SK-N-SH (cell line): ENCODE results near the gene MTR. TPM values are rescaled to one million over a fixed set of nuclear protein-coding genes. Genes with fewer than 3 reads are reported as not detected.

Experiments
- CTCF ChIA-PET: fragments of 300-600, 350-600 bp; formaldehyde crosslinking; extraction: SDS; loops from one replicate; lab custom pipeline; 2021; lab: Yijun Ruan, JAX
- POLR2A ChIA-PET: fragments of 350-600 bp; sonication (Branson Sonifier 250); formaldehyde crosslinking; extraction: SDS; loops from one replicate; lab custom pipeline; 2020; ENCODE audit warnings: antibody characterized with exemption, inconsistent platforms; lab: Yijun Ruan, JAX
- DNase-seq: peaks from one replicate; pipeline ENCODE4 v3.0.0; 2012
- H2AFZ ChIP-seq: fragments of 200-600 bp; sonication (generic); 2 replicates; pipeline ENCODE4 v1.8.1; 2016; ENCODE audit warnings: antibody characterized with exemption, mild to moderate bottlenecking, low read depth
- H3F3A ChIP-seq: fragments of 200-600 bp; sonication (generic); replicated peaks from 2 replicates; pipeline ENCODE3; 2016; ENCODE audit warnings: antibody characterized with exemption, mild to moderate bottlenecking; ENCODE audit not compliant: insufficient read depth
- H3K27ac ChIP-seq, 2 experiments: fragments of 200-500 bp in 1 of 2; fragments of 200-600 bp in 1 of 2; sonication (Bioruptor generic) in 1 of 2; sonication (generic), shearing (Covaris generic) in 1 of 2; 2 replicates each; pipeline versions ENCODE4 v1.5.1 to v1.6.1; 2014 to 2016; ENCODE audit warnings: low read depth in 2 of 2, inconsistent platforms in 1 of 2, low read length in 1 of 2, mild to moderate bottlenecking in 1 of 2, mixed read lengths in 1 of 2
- H3K27me3 ChIP-seq: fragments of 200-600 bp; sonication (generic), shearing (Covaris generic); 2 replicates; pipeline ENCODE4 v1.6.1; 2016; ENCODE audit warnings: mixed run types; ENCODE audit not compliant: insufficient read depth
- H3K36me3 ChIP-seq, 2 experiments: fragments of 200-500 bp in 1 of 2; fragments of 200-600 bp in 1 of 2; sonication (Bioruptor generic) in 1 of 2; sonication (generic) in 1 of 2; replicated peaks in 1 of 2; 2 replicates each; pipeline versions ENCODE3 to v1.5.1; 2014 to 2016; ENCODE audit warnings: low read length in 1 of 2, mild to moderate bottlenecking in 1 of 2; ENCODE audit not compliant: insufficient read depth in 2 of 2, control insufficient read depth in 1 of 2
- H3K4me1 ChIP-seq, 2 experiments: fragments of 200-500 bp in 1 of 2; fragments of 200-600 bp in 1 of 2; sonication (Bioruptor generic) in 1 of 2; sonication (generic), shearing (Covaris generic) in 1 of 2; 2 replicates each; pipeline versions ENCODE4 v1.5.1 to v1.6.1; 2014 to 2016; ENCODE audit warnings: low read depth in 1 of 2, low read length in 1 of 2, mixed run types in 1 of 2; ENCODE audit not compliant: insufficient read depth in 2 of 2, control insufficient read depth in 1 of 2
- H3K4me2 ChIP-seq: fragments of 200-600 bp; sonication (generic), shearing (Covaris generic); 2 replicates; pipeline ENCODE4 v1.6.1; 2017; ENCODE audit warnings: mixed run types
- H3K4me3 ChIP-seq, 2 experiments: fragments of 200-500 bp in 1 of 2; fragments of 200-600 bp in 1 of 2; sonication (Bioruptor generic) in 1 of 2; sonication (generic), shearing (Covaris generic) in 1 of 2; 2 replicates each; pipeline versions ENCODE4 v1.5.1 to v1.8.1; 2014 to 2016; ENCODE audit warnings: low read depth in 2 of 2, inconsistent platforms in 1 of 2, low read length in 1 of 2, mild to moderate bottlenecking in 1 of 2, mixed read lengths in 1 of 2, moderate library complexity in 1 of 2
- H3K79me2 ChIP-seq: fragments of 200-600 bp; sonication (generic); 2 replicates; pipeline ENCODE4 v1.8.1; 2017; ENCODE audit warnings: mild to moderate bottlenecking; ENCODE audit not compliant: insufficient read depth
- H3K9ac ChIP-seq: fragments of 200-600 bp; sonication (generic); 2 replicates; pipeline ENCODE4 v1.6.1; 2017; ENCODE audit warnings: mixed run types
- H3K9me2 ChIP-seq: fragments of 200-600 bp; sonication (generic); 2 replicates; pipeline ENCODE4 v1.6.1; 2017; ENCODE audit warnings: mixed run types
- H3K9me3 ChIP-seq: fragments of 200-600 bp; sonication (generic); 2 replicates; pipeline ENCODE4 v1.6.1; 2017; ENCODE audit warnings: mixed run types, mild to moderate bottlenecking, moderate library complexity
- H4K20me1 ChIP-seq: fragments of 200-600 bp; sonication (generic); 2 replicates; pipeline ENCODE4 v1.6.1; 2017; ENCODE audit warnings: mild to moderate bottlenecking, mixed run types; ENCODE audit not compliant: insufficient read depth
- FOSL2 ChIP-seq: IDR thresholded peaks from 2 replicates; pipeline ENCODE4 v1.4.0; 2012; ENCODE audit warnings: low read depth, mild to moderate bottlenecking, moderate library complexity, borderline replicate concordance
- FOXJ3 ChIP-seq: sonication (generic); formaldehyde crosslinking; IDR thresholded peaks from 2 replicates; pipeline ENCODE4 v1.5.1; 2020; ENCODE audit warnings: mild to moderate bottlenecking, missing genetic modification reagents
- GABPA ChIP-seq: IDR thresholded peaks from 2 replicates; pipeline ENCODE4 v1.4.0; 2012; ENCODE audit warnings: low read depth, mild to moderate bottlenecking
- MEF2A ChIP-seq: IDR thresholded peaks from 2 replicates; pipeline ENCODE4 v1.4.0; 2012; ENCODE audit warnings: low read depth, borderline replicate concordance
- MXI1 ChIP-seq: IDR thresholded peaks from 2 replicates; pipeline ENCODE4 v1.6.1; 2012; ENCODE audit warnings: mild to moderate bottlenecking, low read depth, low read length, improper control_type of control experiment
- RAD21 ChIP-seq: IDR thresholded peaks from 2 replicates; pipeline ENCODE4 v1.6.1; 2012; ENCODE audit warnings: mild to moderate bottlenecking, low read length
- RXRA ChIP-seq: IDR thresholded peaks from 2 replicates; pipeline ENCODE4 v1.4.0; 2012; ENCODE audit warnings: low read depth, mild to moderate bottlenecking, borderline replicate concordance
- SIN3A ChIP-seq: IDR thresholded peaks from 2 replicates; pipeline ENCODE4 v1.6.1; 2012; ENCODE audit warnings: low read depth, mild to moderate bottlenecking, low read length, moderate library complexity, borderline replicate concordance
- YY1 ChIP-seq: IDR thresholded peaks from 2 replicates; pipeline ENCODE4 v1.4.0; 2012; ENCODE audit warnings: low read depth, mild to moderate bottlenecking
- WGBS: methylation state at CpG from one replicate; pipeline ENCODE4 v1.1.6; 2017; ENCODE audit warnings: low lambda C conversion rate; 5-methylcytosine and 5-hydroxymethylcytosine counted together
- polyA plus RNA-seq, 3 experiments: library from polyadenylated mRNA; depleted of rRNA; stranded (reverse); fragments of >200 nt; gene quantifications; 2 replicates each; pipeline ENCODE4 v1.2.3, GENCODE V29; 2012
- TF ChIP-seq, protein P1 (sequence below): IDR thresholded peaks from 2 replicates; pipeline ENCODE4 v1.6.1; 2012; ENCODE audit warnings: mild to moderate bottlenecking, low read depth, low read length, moderate library complexity
- TF ChIP-seq, protein P2 (sequence below): IDR thresholded peaks from 2 replicates; pipeline ENCODE4; 2012
- TF ChIP-seq, protein P3 (sequence below): IDR thresholded peaks from 2 replicates; pipeline ENCODE4 v1.4.0; 2012; ENCODE audit warnings: low read depth, borderline replicate concordance
- TF ChIP-seq, protein P4 (sequence below): fragments of 150-350 bp; IDR thresholded peaks from 2 replicates; pipeline ENCODE4 v1.6.1; 2016; ENCODE audit warnings: mild to moderate bottlenecking, low read depth, low read length
- TF ChIP-seq, protein P5 (sequence below): IDR thresholded peaks from 2 replicates; pipeline ENCODE4 v1.4.0; 2012; ENCODE audit warnings: low read depth, borderline replicate concordance

The MTR gene
- polyA plus RNA-seq, 1 of the 3 experiments (the other 2 are of a cell fraction), result 5.4 TPM

DNA sequence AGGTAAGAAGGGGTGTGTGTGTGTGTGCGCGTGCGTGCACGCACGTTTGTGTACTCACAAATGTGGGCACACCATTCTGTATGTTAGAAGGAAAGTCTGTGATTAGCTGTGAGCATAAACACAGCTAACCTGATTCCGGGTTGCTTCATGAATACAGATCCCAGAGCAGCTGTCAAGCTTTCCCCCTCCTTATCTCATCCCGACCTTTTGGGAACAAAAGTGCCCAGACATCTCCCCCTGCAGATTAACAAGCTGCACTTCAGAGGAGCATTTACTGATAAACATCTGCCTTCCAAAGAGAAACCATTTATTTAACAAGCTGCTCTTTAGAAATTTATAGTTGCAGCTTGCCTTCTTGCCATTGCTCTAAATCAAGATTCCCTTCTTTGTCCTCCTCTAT, 112.1 kb downstream of the MTR start (continued):
- TF ChIP-seq, protein P1, sequence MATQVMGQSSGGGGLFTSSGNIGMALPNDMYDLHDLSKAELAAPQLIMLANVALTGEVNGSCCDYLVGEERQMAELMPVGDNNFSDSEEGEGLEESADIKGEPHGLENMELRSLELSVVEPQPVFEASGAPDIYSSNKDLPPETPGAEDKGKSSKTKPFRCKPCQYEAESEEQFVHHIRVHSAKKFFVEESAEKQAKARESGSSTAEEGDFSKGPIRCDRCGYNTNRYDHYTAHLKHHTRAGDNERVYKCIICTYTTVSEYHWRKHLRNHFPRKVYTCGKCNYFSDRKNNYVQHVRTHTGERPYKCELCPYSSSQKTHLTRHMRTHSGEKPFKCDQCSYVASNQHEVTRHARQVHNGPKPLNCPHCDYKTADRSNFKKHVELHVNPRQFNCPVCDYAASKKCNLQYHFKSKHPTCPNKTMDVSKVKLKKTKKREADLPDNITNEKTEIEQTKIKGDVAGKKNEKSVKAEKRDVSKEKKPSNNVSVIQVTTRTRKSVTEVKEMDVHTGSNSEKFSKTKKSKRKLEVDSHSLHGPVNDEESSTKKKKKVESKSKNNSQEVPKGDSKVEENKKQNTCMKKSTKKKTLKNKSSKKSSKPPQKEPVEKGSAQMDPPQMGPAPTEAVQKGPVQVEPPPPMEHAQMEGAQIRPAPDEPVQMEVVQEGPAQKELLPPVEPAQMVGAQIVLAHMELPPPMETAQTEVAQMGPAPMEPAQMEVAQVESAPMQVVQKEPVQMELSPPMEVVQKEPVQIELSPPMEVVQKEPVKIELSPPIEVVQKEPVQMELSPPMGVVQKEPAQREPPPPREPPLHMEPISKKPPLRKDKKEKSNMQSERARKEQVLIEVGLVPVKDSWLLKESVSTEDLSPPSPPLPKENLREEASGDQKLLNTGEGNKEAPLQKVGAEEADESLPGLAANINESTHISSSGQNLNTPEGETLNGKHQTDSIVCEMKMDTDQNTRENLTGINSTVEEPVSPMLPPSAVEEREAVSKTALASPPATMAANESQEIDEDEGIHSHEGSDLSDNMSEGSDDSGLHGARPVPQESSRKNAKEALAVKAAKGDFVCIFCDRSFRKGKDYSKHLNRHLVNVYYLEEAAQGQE, result no peak
- TF ChIP-seq, protein P2, sequence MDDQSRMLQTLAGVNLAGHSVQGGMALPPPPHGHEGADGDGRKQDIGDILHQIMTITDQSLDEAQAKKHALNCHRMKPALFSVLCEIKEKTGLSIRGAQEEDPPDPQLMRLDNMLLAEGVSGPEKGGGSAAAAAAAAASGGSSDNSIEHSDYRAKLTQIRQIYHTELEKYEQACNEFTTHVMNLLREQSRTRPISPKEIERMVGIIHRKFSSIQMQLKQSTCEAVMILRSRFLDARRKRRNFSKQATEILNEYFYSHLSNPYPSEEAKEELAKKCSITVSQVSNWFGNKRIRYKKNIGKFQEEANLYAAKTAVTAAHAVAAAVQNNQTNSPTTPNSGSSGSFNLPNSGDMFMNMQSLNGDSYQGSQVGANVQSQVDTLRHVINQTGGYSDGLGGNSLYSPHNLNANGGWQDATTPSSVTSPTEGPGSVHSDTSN, result no peak
- peak; percentile 62 for TF ChIP-seq RAD21
- TF ChIP-seq FOSL2, result no peak
- TF ChIP-seq YY1, result no peak
- no peak for TF ChIP-seq MEF2A

DNA sequence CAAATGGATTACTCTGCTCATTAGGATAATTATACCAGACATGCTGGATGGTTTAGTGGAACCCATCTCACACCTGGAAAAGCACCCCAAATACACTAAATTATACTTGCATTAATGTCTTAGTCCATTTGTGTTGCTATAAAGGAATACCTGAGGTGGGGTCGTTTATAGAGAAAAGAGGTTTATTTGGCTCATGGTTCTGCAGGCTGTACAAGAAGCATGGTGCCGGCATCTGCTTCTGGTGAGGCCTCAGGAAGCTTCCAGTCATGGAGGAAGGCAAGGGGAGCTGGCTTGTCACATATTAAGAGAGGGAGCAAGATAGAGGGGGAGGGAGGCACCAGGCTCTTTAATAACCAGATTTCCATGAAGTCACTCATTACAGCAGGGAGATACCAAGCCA, 113.6 kb downstream of the MTR start:
- H3K9me2 ChIP-seq, result no peaks in the 10 kb centered on the region
- WGBS, result 54% methylated on average over 2 of the region's 2 CpGs
- TF ChIP-seq, protein P3, sequence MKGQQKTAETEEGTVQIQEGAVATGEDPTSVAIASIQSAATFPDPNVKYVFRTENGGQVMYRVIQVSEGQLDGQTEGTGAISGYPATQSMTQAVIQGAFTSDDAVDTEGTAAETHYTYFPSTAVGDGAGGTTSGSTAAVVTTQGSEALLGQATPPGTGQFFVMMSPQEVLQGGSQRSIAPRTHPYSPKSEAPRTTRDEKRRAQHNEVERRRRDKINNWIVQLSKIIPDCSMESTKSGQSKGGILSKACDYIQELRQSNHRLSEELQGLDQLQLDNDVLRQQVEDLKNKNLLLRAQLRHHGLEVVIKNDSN, result no peak
- TF ChIP-seq RXRA (no peak), SIN3A (no peak), FOXJ3 (CRISPR knock-in tag) (no peak), MEF2A (no peak), MXI1 (no peak), GABPA (no peak)
- TF ChIP-seq, protein P1, result no peak
- TF ChIP-seq, protein P4, sequence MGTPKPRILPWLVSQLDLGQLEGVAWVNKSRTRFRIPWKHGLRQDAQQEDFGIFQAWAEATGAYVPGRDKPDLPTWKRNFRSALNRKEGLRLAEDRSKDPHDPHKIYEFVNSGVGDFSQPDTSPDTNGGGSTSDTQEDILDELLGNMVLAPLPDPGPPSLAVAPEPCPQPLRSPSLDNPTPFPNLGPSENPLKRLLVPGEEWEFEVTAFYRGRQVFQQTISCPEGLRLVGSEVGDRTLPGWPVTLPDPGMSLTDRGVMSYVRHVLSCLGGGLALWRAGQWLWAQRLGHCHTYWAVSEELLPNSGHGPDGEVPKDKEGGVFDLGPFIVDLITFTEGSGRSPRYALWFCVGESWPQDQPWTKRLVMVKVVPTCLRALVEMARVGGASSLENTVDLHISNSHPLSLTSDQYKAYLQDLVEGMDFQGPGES, result no peak
- TF ChIP-seq, protein P5, sequence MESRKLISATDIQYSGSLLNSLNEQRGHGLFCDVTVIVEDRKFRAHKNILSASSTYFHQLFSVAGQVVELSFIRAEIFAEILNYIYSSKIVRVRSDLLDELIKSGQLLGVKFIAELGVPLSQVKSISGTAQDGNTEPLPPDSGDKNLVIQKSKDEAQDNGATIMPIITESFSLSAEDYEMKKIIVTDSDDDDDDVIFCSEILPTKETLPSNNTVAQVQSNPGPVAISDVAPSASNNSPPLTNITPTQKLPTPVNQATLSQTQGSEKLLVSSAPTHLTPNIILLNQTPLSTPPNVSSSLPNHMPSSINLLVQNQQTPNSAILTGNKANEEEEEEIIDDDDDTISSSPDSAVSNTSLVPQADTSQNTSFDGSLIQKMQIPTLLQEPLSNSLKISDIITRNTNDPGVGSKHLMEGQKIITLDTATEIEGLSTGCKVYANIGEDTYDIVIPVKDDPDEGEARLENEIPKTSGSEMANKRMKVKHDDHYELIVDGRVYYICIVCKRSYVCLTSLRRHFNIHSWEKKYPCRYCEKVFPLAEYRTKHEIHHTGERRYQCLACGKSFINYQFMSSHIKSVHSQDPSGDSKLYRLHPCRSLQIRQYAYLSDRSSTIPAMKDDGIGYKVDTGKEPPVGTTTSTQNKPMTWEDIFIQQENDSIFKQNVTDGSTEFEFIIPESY, result no peak
- TF ChIP-seq, all 33 proteins: peak for 0
- Histone ChIP-seq H3K36me3 (peaks cover 0 to 1% of the 10 kb centered on the region in 2 experiments), H3K27me3 (no peaks in the 10 kb centered on the region), H3F3A (no peaks in the 10 kb centered on the region), H3K9me3 (no peaks in the 10 kb centered on the region), H2AFZ (no peak overlapping the region), H3K4me2 (no peak overlapping the region), H3K79me2 (no peaks in the 10 kb centered on the region), H3K4me1 (peaks cover 0 to 14% of the 10 kb centered on the region in 2 experiments; a peak in 2 of 4 replicates), H3K27ac (peak overlapping the region in 1 of 2 experiments; percentile 93; a peak in 1 of 4 replicates), H3K9ac (no peak overlapping the region), H4K20me1 (no peaks in the 10 kb centered on the region), H3K4me3 (no peak overlapping the region)
- POLR2A ChIA-PET, result no interaction called here
- DNase-seq, result no peak
- CTCF ChIA-PET, result interaction anchor here (1.0 kb wide), 2 partner anchors 40 to 150 kb away, joined by 3 read pairs; no protein-coding TSS in a partner anchor
